NCI-H1417 treated with DMSO at 0.1 percent for 48 hours (cell line): ENCODE results near the gene CACNB4.

ENCODE experiments used
- DNase-seq: peaks from one replicate; lab custom pipeline; 2025; lab: John Stamatoyannopoulos, UW

CACNB4 gene

DNA sequence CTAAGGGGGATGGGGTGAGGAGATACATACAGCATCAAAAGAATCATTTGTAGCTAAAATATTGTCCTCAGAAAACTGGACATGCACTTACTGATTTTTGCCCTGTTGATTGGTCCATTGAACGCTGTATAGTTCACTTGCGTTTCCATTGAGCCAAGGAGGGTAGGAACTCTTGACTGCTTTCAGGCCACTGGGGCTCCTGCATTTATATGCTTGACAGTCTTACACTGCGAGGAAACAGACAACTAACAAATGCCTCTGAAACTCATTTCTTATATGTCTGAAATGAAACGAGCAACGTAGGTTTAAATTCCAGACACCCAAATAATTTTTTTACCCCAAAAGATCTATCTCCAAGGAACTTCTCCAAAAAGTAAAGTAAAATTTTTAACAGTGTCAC lies 312.8 kb downstream of the CACNB4 start:
- no peak for DNase-seq

DNA sequence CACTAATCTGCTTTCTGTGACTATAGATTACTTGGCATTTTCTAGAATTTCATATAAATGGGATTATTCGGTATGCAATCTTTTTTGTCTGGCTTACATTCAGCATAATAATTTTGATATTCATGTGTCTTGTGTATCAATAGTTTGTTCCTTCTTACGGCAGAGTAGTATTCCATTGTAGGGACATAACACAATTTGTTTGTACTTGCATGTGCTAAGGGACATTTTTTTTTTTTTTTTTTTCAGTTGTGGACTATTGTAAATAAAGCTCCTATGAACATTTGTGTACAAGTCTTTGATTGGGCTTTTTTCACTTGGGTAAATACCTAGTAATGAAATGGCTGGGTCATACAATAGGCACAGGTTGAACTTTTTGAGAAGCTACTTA lies 315.7 kb downstream of the CACNB4 start:
- no peak for DNase-seq
